T-helper 1 cell treated with Interleukin-12 subunit alpha and Interleukin-12 subunit beta and Interleukin-4 antibody, amounts not matched to agents 30 ng/mL and 1 ng/mL, for 36 hours (primary cell): ENCODE measurements around the gene SS18L1. TPM values are rescaled to one million over a fixed set of nuclear protein-coding genes. Genes with fewer than 3 reads are reported as not detected.

ENCODE experiments used
- intact Hi-C: fragments of 100-400 bp; cut with micrococcal nuclease; formaldehyde crosslinking; loops from one replicate; pipeline ENCODE4 v1.15.1; 2024
- total RNA-seq: library from RNA; stranded (reverse); gene quantifications from 2 replicates; pipeline ENCODE4 v1.2.3, GENCODE V29; 2022

SS18L1 gene
- total RNA-seq, 1 donor from 2014 or later, result 19.7 TPM

- intact Hi-C loops, result no loop called here
These were observed 43.6 kb downstream of the SS18L1 start for GRCh38 chr20:62186887-62187866.

- intact Hi-C loops, result no loop called here
These were observed 47.3 kb downstream of the SS18L1 start for GRCh38 chr20:62190639-62191411.

GRCh38 chr20:62191781-62192559 is 48.4 kb downstream of the SS18L1 start:
- intact Hi-C loops, result no loop called here

- intact Hi-C loops, result no loop called here
These were observed 49.1 kb downstream of the SS18L1 start for GRCh38 chr20:62192635-62193034.

- intact Hi-C loops, result no loop called here
These were observed 49.8 kb downstream of the SS18L1 start for GRCh38 chr20:62193079-62194025.

- intact Hi-C loops, result no loop called here
These were observed 51.5 kb downstream of the SS18L1 start for GRCh38 chr20:62195075-62195405.

- intact Hi-C loops, result no loop called here
These were observed 52.2 kb downstream of the SS18L1 start for GRCh38 chr20:62195736-62196135.

GRCh38 chr20:62196286-62196685 is 52.7 kb downstream of the SS18L1 start:
- intact Hi-C loops, result no loop called here

- intact Hi-C loops, result no loop called here
These were observed 53.7 kb downstream of the SS18L1 start for GRCh38 chr20:62197311-62197710.

- intact Hi-C loops, result no loop called here
These were observed 54.2 kb downstream of the SS18L1 start for GRCh38 chr20:62197801-62198200.

GRCh38 chr20:62198496-62198895 is 54.9 kb downstream of the SS18L1 start:
- intact Hi-C loops, result no loop called here

GRCh38 chr20:62198931-62199330 is 55.4 kb downstream of the SS18L1 start:
- intact Hi-C loops, result no loop called here

- intact Hi-C loops, result no loop called here
These were observed 57.1 kb downstream of the SS18L1 start for GRCh38 chr20:62200491-62201172.

GRCh38 chr20:62201173-62202082 is 57.9 kb downstream of the SS18L1 start:
- intact Hi-C loops, result no loop called here

GRCh38 chr20:62202083-62202395 is 58.5 kb downstream of the SS18L1 start:
- intact Hi-C loops, result no loop called here

GRCh38 chr20:62202676-62203377 is 59.3 kb downstream of the SS18L1 start:
- intact Hi-C loops, result no loop called here

- intact Hi-C loops, result no loop called here
These were observed 59.9 kb downstream of the SS18L1 start for GRCh38 chr20:62203378-62204030.
